GM12892 (cell line): ENCODE measurements around the gene TMEM200B.
"Not testable (repeated sequence)": the region's sequence is repeated elsewhere in the genome, so short reads cannot be mapped to it uniquely, and the experiment has no call there.

Experiments used
- DNase-seq: peaks from one replicate; pipeline ENCODE4 v3.0.0; 2011; ENCODE audit not compliant: insufficient read length
- FAIRE-seq: peaks from 2 replicates; lab custom pipeline; 2011; peaks lifted over from hg19 to GRCh38; lab: Jason Lieb, UNC
- POLR2A ChIP-seq: IDR thresholded peaks from 2 replicates; pipeline ENCODE4 v1.6.1; 2011; ENCODE audit warnings: low read depth, low read length, control low read depth
- POLR2AphosphoS5 ChIP-seq: IDR thresholded peaks from 2 replicates; pipeline ENCODE4 v1.6.1; 2011; ENCODE audit warnings: low read depth, low read length, control low read depth
- TAF1 ChIP-seq: IDR thresholded peaks from 2 replicates; pipeline ENCODE4 v1.6.1; 2011; ENCODE audit warnings: low read depth, mild to moderate bottlenecking, control low read depth, low read length, borderline replicate concordance

TMEM200B gene

DNA sequence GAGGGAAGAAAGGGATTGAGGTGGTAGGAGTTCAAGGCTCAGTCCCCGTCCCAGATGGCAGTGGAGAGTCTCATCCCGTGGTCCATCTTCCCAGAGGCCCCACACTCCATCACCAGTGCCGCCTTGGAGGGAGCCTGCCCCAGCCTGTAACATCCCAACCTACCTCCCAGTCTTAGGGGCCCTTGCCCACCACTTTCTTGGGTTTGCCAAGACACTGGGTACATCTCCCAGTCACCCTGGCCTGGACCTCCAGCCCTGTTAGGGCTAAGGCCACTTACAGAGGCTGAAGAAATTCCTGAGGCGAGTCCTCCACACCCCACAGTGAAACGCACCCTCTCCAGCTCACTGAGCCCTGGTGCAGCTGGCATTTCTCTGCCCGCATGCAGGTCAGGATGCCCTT is 3.3 kb downstream of the TMEM200B start:
- DNase-seq (no peak), FAIRE-seq (no peak)
- TF ChIP-seq POLR2A: no peak
- TF ChIP-seq TAF1: no peak
- TF ChIP-seq POLR2AphosphoS5: no peak

DNA sequence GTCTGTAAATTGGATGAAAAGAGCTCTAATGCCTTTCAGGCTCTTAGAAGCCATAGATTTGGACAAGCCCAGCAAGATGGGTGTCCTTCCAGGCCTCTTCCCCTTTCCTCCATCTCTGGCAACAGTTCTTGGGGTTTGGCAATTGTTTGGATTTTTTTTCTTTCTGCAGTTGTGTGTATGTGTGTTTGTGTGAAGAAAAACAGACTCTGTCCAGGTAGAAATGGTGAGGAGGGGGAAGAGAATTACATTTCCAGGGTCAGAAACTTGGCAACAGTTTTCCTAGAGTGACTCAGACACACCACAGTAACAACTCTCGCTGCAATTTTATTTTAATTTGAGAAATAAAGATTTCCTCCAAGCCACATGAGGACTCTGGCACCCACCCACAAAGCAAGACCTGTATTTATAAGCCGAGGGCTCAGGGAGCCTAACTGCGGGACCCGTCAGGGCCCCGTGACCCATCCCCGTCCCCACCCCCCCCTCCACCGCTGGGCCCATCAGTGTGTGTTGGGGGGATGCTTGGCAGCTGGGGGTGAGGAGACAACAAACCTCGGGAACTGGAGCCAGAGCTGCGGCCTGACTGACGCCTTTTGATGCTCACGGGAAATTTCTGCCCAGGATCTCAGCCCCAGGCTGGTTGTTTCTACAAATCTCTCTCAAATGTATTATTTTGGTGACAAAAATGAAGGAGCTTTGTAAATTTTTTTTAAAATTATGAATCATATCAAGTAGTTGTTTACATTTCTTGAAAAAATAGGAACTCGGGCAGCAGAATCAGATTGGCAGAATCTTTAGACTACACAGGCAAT is 4.4 kb downstream of the TMEM200B start:
- FAIRE-seq (no peak), DNase-seq (no peak)
- TF ChIP-seq POLR2AphosphoS5 (no peak), TAF1 (no peak), POLR2A (no peak)

DNA sequence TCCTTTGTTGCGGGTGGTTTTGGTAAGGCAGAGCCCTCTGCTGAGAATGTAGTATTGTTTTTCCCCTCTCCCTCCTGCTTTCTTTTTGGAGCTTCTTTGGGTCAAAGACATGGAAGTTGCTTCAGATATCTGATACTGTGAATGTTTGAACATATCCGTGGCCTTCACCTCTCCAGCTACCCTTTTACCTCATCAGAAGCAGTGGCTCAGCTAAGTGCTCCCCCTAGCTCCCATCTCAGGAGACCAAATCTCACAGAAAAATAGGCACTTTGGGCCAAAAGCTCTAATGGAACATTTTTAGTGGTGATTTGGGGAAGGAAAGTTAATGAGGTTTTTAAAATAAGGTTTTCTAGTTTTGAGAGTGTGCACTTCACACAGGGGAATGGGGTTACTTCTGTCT is 6.3 kb downstream of the TMEM200B start:
- TF ChIP-seq POLR2A (no peak), POLR2AphosphoS5 (no peak), TAF1 (no peak)
- DNase-seq (no peak), FAIRE-seq (no peak)

DNA sequence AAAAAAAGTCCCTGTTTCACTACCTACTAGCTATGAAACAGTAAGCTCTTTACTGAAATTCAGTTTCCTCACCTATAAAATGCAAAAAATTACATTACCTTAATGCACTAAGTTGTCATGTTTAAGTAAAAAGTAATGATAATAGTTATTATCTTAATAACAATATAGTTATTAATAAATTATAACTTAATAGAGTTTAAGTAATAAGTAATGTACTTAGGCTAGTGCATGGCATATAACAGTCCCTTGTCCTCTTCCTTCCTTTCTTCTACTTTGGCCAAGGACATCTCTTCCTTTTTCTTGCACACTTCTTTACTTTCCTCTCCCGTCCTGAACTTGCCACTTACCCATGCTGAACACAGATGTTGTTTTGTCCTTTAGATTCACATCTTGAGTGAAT is 9.0 kb downstream of the TMEM200B start:
- no peak for DNase-seq
- TF ChIP-seq POLR2A: no peak
- TF ChIP-seq TAF1: no peak
- FAIRE-seq: no peak

DNA sequence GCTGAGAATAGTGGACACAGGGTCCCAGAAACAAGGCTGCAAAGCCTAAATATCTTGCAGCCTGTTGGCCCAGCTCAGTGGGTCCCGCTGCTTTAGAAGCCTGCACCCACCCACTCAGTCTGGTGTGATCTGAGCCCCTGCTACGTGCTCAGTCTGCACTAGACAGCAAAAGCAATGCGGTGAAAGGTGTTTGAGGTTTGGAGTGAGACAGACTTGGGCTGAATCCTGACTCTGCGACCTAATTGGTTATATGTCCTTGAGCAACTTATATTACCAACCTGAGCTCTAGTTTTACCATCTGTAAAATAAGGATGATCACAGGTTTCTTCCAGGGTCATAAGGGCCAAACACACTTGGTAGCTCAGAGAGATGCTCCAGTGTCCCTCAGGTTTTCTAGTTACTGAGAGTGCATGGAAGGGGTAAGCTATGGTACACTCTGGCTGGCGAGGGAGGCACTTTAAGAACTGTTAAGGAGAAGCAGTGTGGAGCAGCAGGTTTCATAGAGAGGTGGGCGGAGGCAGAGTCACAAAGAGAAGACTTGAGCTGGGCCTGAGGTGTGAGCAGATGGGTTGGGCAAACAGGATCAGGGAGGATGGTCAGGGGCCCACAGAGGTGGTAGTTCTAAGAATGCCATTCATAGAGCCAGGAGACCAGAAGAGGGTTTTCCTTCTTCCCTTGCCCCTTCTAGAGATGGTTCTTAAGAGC is 10.1 kb downstream of the TMEM200B start:
- no peak for FAIRE-seq
- DNase-seq: no peak
- no peak for TF ChIP-seq POLR2AphosphoS5

DNA sequence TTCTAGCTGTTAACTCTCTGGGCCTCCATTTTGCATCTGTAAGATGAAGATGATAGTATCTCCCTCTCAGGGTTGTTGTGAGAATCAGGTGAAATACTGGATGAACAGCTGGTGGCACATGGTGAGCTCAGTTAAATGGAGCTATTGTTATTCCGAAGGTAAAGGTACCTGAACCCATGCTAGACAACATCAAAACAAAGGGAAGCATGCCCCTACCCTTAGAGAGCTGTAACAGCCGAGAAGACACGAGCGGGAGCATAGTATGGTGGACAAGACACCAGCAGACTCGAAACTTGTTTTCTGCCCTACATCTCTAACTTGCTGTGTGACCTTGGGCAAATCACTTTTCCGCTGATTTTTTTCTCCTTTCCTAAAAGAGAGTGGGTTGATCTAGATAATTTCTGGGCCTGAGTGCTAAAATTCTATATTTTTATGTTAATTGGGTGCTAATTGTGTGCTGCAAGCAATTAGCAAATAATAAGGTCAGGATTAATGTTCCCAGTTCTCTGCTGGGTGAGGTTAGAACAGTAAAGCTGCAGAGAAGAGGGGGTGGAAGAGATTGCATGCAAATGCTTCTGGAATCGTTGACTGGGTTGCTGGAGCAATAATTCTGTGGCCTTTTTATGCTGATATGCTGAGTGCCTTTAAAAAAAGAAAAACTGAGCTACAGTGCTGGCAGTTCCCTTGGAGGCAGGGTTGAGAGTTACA is 10.8 kb downstream of the TMEM200B start:
- TF ChIP-seq TAF1 (no peak), POLR2A (no peak), POLR2AphosphoS5 (no peak)
- no peak for FAIRE-seq
- DNase-seq: no peak

DNA sequence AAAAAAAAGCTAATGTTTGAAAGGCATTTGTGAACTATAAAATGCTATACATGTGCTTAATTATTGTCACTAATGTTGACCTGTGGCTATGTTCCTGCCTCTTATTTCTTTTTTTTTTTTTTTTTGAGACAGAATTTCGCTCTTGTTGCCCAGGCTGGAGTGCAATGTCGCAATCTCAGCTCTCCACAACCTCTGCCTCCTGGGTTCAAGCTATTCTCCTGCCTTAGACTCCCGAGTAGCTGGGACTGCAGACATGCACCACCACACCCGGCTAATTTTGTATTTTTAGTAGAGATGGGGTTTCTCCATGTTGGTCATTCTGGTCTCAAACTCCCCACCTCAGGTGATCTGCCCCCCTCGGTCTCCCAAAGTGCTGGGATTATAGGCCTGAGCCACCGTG is 15.7 kb downstream of the TMEM200B start:
- DNase-seq, FAIRE-seq: not testable (repeated sequence)

DNA sequence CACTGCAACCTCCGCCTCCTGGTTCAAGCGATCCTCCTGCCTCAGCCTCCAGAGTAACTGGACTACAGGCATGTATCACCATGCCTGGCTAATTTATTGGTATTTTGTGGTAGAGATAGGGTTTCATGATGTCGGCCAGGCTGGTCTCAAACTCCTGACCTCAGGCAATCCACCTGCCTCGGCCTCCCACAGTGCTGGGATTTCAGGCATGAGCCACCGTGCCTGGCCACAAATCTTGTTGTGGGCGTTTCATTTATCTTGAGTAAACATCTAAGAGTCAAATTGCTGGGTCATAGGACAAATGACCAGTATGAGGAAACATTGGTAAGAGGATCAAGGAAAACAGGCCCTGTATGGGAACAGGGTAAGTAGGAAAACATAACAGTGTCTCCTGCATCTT is 17.9 kb downstream of the TMEM200B start:
- no peak for FAIRE-seq
- TF ChIP-seq POLR2A (no peak), TAF1 (no peak)
- DNase-seq: no peak

DNA sequence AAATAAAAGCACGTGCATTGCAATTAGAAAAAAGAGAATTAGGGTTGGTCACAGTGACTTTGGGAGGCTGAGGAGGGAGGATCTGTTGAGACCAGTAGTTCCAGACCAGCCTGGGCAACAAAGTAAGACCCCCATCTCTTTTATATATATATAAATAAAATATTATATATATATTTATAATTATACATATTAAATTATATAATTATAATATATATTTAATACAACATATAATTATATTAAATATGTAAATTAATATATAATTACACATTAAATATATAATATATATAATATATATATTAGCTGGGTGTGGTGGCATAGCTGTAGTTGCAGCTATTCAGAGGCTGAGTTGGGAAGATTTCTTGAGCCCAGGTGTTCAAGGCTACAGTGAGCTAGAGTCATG is 23.2 kb downstream of the TMEM200B start:
- TF ChIP-seq POLR2AphosphoS5: no peak
- no peak for TF ChIP-seq TAF1
- no peak for TF ChIP-seq POLR2A
- FAIRE-seq (no peak), DNase-seq (no peak)

DNA sequence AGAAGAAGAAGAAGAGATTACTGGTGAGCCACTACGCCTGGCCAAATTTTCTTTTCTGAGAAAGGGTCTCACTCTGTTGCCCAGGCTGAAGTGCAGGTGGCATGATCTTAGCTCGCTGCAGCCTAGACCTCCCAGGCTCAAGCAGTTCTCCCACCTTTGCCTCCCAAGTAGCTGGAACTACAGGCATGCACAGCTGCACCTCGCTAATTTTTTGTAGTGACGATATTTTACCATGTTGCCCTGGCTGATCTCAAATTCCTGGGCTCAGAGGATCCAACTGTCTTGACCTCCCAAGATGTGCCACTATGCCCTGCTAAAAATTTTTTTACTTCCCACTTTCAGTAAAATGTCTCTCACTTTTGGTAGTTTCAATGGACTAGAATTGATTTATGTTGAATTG is 24.4 kb downstream of the TMEM200B start:
- FAIRE-seq (no peak), DNase-seq (no peak)
- TF ChIP-seq POLR2A (no peak), TAF1 (no peak), POLR2AphosphoS5 (no peak)

DNA sequence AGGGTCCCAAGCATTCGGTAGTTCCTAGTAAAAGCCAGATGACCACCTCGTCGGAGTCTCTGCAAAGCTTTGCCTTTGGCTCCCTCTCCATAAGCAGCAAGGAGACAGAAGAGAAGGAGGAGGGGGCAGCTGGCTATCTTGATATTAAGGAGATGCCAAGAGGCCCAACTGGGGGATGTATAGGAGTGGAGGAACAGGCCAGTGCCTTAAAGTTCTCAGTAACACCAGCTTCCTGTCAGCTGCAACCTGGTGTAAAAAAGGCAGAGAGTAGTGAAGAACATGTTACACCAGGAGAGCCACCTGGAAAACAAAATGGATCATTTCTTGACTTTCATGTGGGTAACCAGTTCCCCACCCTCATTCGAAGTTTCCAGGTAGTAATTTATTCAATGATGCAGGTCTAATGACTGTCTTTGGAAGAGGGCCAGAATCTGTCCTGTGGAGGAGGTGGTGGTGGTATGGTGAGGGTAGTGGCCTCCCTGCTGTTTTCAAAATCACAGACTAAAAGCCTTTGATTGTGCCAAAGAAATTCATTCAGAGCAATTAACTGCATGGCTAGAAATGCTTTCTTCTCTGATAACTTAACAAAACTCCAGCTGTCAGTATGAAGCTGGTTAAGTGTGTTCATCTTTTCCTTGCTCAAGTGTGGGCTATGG is 27.3 kb downstream of the TMEM200B start:
- DNase-seq: no peak
- TF ChIP-seq POLR2A: no peak
- TF ChIP-seq POLR2AphosphoS5: no peak
- TF ChIP-seq TAF1: no peak

DNA sequence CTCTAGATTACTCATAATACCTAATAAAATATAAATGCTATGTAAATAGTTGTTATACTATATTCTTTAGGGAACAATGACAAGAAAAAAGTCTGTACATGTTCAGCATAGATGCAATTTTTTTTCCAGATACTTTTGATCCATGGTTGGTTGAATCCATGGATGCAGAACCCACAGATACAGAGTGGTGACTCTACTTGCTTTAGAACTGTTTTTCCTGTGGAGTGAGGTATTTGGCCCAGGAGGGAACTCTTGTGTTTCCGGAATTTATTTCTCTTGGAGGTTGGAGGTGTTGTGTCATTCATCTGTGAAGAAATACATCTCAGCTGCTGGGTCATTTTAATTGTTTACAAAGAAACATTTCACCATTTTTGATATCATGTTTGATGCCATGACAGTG is 28.7 kb downstream of the TMEM200B start:
- TF ChIP-seq POLR2AphosphoS5 (no peak), POLR2A (no peak), TAF1 (no peak)
- DNase-seq: no peak
- FAIRE-seq: no peak

More for the DNA sequence above, 27.3 kb downstream of the TMEM200B start:
- FAIRE-seq: no peak
